Measurements from ENCODE around the gene SCAMP2.

SCAMP2 gene

GRCh38 chr15:74830868-74831267, 42.3 kb downstream of the SCAMP2 start:
- peak; percentile 27 for DNase-seq (ENCODE audit: low read depth)
- TF ChIP-seq CTCF (conservative IDR thresholded peaks at IDR 0.05; ENCODE audit: low read length) = no peak
- H3K4me3 ChIP-seq (ENCODE audit: low read length) = no peak overlapping the region

- H3K4me3 ChIP-seq (ENCODE audit: low read length) = no peak overlapping the region
- no peak for TF ChIP-seq CTCF (conservative IDR thresholded peaks at IDR 0.05; ENCODE audit: low read length)
- DNase-seq (ENCODE audit: low read depth) = no peak
Measured at GRCh38 chr15:74829991-74830390, 43.2 kb downstream of the SCAMP2 start.

DNA sequence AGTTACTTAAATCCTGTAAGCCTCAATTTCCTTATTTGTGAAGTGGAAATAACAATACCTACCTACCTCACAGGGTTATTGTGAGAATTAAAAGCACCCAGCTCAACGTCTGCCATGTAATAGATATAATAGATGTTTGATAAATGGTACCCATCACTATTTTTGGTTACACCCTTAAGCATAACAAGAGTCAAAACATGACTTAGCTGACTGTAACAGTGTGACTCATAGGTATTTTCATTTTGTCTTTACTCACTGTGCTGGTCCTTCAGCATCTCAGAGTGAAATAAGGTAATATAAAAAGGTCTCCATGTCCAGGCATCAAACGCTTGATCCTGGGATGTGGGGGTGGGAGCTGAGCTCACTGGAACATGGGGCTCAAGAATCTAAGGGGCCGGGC, 43.7 kb downstream of the SCAMP2 start:
- H3K4me3 ChIP-seq (ENCODE audit: low read length) = no peak overlapping the region
- DNase-seq (ENCODE audit: low read depth) = peak; percentile 5
- no peak for TF ChIP-seq CTCF (conservative IDR thresholded peaks at IDR 0.05; ENCODE audit: low read length)

GRCh38 chr15:74828835-74829234, 44.3 kb downstream of the SCAMP2 start:
- DNase-seq (ENCODE audit: low read depth) = no peak
- no peak overlapping the region for H3K4me3 ChIP-seq (ENCODE audit: low read length)
- no peak for TF ChIP-seq CTCF (conservative IDR thresholded peaks at IDR 0.05; ENCODE audit: low read length)

DNA sequence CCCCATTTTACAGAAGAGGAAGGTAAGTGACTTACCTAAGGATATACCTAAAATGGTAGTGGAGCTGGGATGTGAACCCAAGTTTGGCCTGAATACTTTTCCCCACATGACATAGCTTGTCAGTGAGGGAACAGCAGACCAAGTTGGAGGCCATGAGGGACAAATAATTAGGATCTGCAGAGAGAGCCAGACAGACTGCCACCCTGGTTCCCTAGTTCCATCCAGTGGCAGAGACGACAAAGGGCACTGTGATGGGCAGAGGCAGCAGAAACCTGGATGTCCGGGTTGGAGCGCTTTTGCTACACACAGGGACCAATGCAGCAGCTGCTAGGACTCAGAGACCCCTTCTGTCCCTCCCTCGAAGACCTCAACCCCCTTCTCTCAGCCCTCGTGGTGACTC, 45.6 kb downstream of the SCAMP2 start:
- no peak for DNase-seq (ENCODE audit: low read depth)
- no peak for TF ChIP-seq CTCF (conservative IDR thresholded peaks at IDR 0.05; ENCODE audit: low read length)
- H3K4me3 ChIP-seq (ENCODE audit: low read length) = no peak overlapping the region

GRCh38 chr15:74826921-74827320, 46.2 kb downstream of the SCAMP2 start:
- TF ChIP-seq CTCF (conservative IDR thresholded peaks at IDR 0.05; ENCODE audit: low read length) = no peak
- no peak overlapping the region for H3K4me3 ChIP-seq (ENCODE audit: low read length)
- no peak for DNase-seq (ENCODE audit: low read depth)

GRCh38 chr15:74826364-74826819, 46.8 kb downstream of the SCAMP2 start, which contains the start of gene CPLX3:
Gene CPLX3 (plus strand): TSS chr15:74826627. CDS start chr15:74826704, 77 bp downstream.
- DNase-seq (ENCODE audit: low read depth) = no peak
- no peak for TF ChIP-seq CTCF (conservative IDR thresholded peaks at IDR 0.05; ENCODE audit: low read length)
- no peak within 1 kb of the TSS for H3K4me3 ChIP-seq (ENCODE audit: low read length)
